C4-2B (cell line): Measurements from ENCODE around the gene PYDC1.

ENCODE experiments used
- ZFX ChIP-seq: fragments of 450-650 bp; IDR thresholded peaks from 2 replicates; pipeline ENCODE4 v1.6.1; 2017
- TF ChIP-seq, protein P1 (sequence below): fragments of 450-650 bp; conservative IDR thresholded peaks from 2 replicates; pipeline ENCODE4 v1.5.1; 2017; ENCODE audit warnings: mild to moderate bottlenecking

DNA sequence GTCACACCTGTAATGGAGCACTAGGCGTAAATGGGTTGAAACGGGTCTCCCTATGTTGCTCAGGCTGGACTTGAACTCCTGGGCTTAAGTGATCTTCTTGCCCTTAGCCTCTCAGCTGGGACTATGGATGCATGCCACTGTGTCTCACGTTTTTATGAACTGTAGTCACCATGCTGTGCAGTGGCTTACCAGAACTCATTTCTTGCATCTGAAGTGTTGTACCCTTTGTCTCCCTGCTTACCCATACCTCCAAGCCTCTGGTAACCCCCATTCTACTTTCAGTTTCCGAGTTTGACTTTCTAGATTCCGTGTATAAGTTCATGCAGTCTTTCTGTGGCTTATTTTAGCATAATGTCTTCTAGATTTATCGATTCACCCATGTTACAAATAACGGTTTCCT lies 22.0 kb downstream of the PYDC1 start:
- TF ChIP-seq, protein P1, sequence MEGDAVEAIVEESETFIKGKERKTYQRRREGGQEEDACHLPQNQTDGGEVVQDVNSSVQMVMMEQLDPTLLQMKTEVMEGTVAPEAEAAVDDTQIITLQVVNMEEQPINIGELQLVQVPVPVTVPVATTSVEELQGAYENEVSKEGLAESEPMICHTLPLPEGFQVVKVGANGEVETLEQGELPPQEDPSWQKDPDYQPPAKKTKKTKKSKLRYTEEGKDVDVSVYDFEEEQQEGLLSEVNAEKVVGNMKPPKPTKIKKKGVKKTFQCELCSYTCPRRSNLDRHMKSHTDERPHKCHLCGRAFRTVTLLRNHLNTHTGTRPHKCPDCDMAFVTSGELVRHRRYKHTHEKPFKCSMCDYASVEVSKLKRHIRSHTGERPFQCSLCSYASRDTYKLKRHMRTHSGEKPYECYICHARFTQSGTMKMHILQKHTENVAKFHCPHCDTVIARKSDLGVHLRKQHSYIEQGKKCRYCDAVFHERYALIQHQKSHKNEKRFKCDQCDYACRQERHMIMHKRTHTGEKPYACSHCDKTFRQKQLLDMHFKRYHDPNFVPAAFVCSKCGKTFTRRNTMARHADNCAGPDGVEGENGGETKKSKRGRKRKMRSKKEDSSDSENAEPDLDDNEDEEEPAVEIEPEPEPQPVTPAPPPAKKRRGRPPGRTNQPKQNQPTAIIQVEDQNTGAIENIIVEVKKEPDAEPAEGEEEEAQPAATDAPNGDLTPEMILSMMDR: no peak
- no peak for TF ChIP-seq ZFX
